HTERT RPE-1 (cell line): Measurements from ENCODE around the gene RBM33.
"Not testable (repeated sequence)": the region's sequence is repeated elsewhere in the genome, so short reads cannot be mapped to it uniquely, and the experiment has no call there.

Source experiments
- in situ Hi-C: fragments of 300-500 bp; cut with MboI; formaldehyde crosslinking; loops from 4 replicates; pipeline ENCODE4 v1.14.3; 2020; ENCODE audit warnings: low sequenced_read_pairs

RBM33 gene

GRCh38 chr7:155815332-155816191, 171.1 kb downstream of the RBM33 start:
- in situ Hi-C loops, result no loop called here

GRCh38 chr7:155816192-155816508, 171.7 kb downstream of the RBM33 start:
- in situ Hi-C loops, result no loop called here

DNA sequence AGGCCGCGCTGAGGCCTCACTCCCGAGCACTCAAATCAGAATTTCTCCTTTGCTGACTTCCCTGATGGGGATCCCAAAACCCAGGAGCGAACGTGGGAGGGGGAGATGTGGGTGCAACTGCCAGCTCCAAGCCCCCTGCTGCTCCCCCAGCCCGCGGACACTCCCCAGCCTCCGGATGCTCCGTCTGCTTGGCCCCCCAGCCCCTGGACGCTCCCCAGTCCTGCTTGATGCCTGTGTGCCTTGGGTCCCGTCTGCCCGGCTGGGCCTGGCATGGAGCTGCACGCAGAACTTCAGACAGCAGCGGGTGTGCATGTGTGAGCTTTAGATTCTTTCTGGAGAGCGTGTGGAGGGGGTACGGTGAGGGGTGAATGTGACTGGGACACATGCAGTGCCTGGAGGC, 172.5 kb downstream of the RBM33 start:
- in situ Hi-C loops, result no loop called here

GRCh38 chr7:155817515-155817914, 173.1 kb downstream of the RBM33 start:
- in situ Hi-C loops, result not testable (repeated sequence)

DNA sequence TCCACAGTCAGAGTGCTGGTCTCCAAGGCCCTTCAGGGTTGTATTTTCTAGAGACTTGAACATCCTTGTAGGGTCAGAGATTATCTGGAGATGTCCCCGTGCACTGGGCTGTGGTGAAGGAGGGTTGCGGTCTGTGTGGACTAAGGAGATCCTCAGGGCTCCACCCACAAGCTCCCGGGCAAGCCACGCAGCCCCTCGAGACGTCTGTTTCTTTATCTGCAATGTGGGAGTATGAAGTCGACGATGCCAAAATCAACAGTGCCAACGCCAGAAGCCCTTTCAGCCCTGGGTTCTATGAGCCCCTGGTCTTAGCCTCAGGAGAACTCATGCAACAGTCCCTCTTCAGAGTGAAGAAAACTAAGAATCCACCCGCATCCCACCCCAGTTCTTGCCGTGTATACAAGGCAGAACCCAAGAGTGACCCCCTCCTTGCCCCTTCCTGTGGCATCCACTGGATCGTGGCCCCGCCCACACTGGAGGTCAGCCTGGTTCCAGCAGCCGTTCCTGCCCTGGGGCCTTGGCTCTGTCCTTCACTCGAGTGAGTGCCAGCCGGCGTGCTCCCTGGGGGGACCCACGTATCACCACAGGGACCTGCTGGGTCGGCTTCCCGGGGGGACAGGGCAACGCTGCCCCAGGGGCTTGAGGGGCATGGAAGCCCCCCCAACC, 173.8 kb downstream of the RBM33 start:
- in situ Hi-C loops, result no loop called here

DNA sequence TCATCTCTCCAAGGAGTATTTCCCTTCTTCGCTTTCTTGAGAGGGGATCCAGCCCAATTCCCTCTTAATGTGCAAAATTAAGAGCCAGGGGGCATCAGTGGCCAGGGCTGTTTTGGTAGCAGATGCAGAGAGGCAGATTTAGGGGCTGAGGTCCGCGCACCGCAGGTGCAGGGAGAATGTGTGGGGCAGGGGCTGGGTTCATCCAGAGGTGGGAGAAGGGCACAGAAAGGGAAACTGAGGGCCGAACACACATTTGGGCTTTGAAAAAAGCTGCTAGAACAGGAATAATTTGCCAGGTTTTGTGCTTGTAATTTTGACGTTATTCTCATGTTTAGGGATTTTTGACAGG, 174.3 kb downstream of the RBM33 start:
- in situ Hi-C loops, result no loop called here

- in situ Hi-C loops, result no loop called here
Measured at GRCh38 chr7:155819186-155819585, 174.7 kb downstream of the RBM33 start.

- in situ Hi-C loops, result no loop called here
Measured at GRCh38 chr7:155820246-155820645, 175.8 kb downstream of the RBM33 start.

DNA sequence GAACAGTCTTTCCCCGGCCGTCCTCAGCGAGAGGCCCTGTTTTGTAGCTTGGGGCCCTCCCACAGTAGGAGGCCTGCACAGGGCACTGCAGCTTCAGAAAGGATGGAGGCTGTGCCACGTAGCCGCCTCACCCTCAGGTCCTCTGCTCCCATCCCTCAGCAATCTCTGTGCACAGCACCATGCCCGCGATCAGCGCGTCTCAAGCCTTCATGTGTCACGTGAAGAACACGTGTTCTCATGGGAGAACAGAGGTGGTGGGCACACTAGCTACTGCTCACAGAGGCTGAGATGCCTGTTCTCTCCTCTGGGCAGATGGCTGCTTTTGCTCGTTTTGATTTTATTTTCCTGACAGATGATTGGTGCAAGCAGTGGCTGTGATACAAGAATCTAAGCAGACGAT, 176.3 kb downstream of the RBM33 start:
- in situ Hi-C loops, result no loop called here

- in situ Hi-C loops, result no loop called here
Measured at GRCh38 chr7:155821851-155822250, 177.4 kb downstream of the RBM33 start.

GRCh38 chr7:155824227-155824886, 179.9 kb downstream of the RBM33 start:
- in situ Hi-C loops, result no loop called here

- in situ Hi-C loops, result no loop called here
Measured at GRCh38 chr7:155825336-155825735, 180.9 kb downstream of the RBM33 start.

DNA sequence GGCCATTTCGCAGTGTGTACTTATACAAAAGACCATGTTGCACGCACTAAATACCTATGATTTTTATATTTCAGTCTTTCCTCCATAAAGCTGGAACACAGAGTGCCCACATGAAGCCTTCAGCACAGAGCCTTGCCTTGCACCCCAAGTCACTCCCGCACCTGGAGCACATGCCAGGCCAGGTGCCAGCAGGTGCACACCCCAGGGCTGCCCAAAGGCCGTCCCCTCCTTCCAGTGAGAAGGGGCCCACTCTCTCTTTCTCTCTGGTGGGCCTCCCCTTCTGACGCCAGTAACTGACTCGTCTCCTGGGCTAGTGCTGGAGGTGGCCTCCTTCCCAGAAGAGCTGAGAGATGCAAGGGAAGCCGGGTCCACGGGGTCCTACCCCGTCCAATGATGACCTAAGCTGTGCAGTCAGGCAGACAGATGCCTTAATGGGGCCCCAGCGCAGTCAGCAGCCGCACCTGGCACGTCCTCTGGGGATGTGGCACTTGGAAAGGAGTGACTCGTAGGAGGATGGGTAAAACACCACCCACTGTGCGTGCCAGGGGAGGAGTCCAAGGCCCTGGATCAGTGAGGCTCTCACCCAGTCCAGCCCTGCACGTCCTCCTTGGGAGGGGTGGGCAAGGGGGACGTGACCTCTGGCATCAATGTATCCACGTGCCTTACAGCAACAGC, 185.5 kb downstream of the RBM33 start:
- in situ Hi-C loops, result no loop called here
